GM18858 (cell line): ENCODE measurements around the gene BAIAP2L2.
"Not testable (repeated sequence)": the region's sequence is repeated elsewhere in the genome, so short reads cannot be mapped to it uniquely, and the experiment has no call there.

Experiments used
- ATAC-seq: cut with Tn5 transposase; IDR thresholded peaks from one replicate; pipeline ENCODE4 v1.9.1; 2021; ENCODE audit not compliant: unreplicated experiment

BAIAP2L2 gene

GRCh38 chr22:38081941-38082828 lies 28.3 kb downstream of the BAIAP2L2 start:
- ATAC-seq = no peak

- no peak for ATAC-seq
These were observed 28.9 kb downstream of the BAIAP2L2 start for GRCh38 chr22:38081636-38081940.

GRCh38 chr22:38080850-38081635 lies 29.4 kb downstream of the BAIAP2L2 start:
- no peak for ATAC-seq

GRCh38 chr22:38080474-38080849 lies 30.0 kb downstream of the BAIAP2L2 start:
- no peak for ATAC-seq

GRCh38 chr22:38079804-38080203 lies 30.7 kb downstream of the BAIAP2L2 start:
- ATAC-seq = no peak

- not testable (repeated sequence) for ATAC-seq
These were observed 31.3 kb downstream of the BAIAP2L2 start for GRCh38 chr22:38079208-38079607.

- ATAC-seq = no peak
These were observed 32.2 kb downstream of the BAIAP2L2 start for GRCh38 chr22:38078046-38078840.

- no peak for ATAC-seq
These were observed 32.9 kb downstream of the BAIAP2L2 start for GRCh38 chr22:38077595-38077994.

- ATAC-seq = no peak
These were observed 33.4 kb downstream of the BAIAP2L2 start for GRCh38 chr22:38077096-38077495.

- ATAC-seq = no peak
These were observed 34.5 kb downstream of the BAIAP2L2 start for GRCh38 chr22:38075961-38076360.

GRCh38 chr22:38075105-38075825 lies 35.2 kb downstream of the BAIAP2L2 start:
- ATAC-seq = no peak

GRCh38 chr22:38074181-38075104 lies 36.0 kb downstream of the BAIAP2L2 start:
- no peak for ATAC-seq

GRCh38 chr22:38073150-38074130 lies 37.0 kb downstream of the BAIAP2L2 start:
- ATAC-seq = no peak

- no peak for ATAC-seq
These were observed 37.9 kb downstream of the BAIAP2L2 start for GRCh38 chr22:38072322-38073149.

- no peak for ATAC-seq
These were observed 38.8 kb downstream of the BAIAP2L2 start for GRCh38 chr22:38071421-38072321.

GRCh38 chr22:38070250-38070921 lies 40.1 kb downstream of the BAIAP2L2 start:
- ATAC-seq = no peak
